LNCaP clone FGC (cell line): ENCODE data around the gene FNDC7.
"Not testable (repeated sequence)": the region's sequence is repeated elsewhere in the genome, so short reads cannot be mapped to it uniquely, and the experiment has no call there.

Experiments used
- DNase-seq: peaks from one replicate; pipeline ENCODE4 v3.0.0-alpha.2; 2011; ENCODE audit warnings: low read depth
- H3K4me3 ChIP-seq: 2 replicates; pipeline ENCODE4 v1.5.1; 2011; ENCODE audit warnings: mild to moderate bottlenecking, low read depth, low read length, control low read depth
- TF ChIP-seq, protein P1 (sequence below): IDR thresholded peaks from 2 replicates; pipeline ENCODE4 v1.5.1; 2012; ENCODE audit warnings: mild to moderate bottlenecking; ENCODE audit not compliant: control insufficient read depth, insufficient read depth; ENCODE audit errors: extremely low read depth

The FNDC7 gene

GRCh38 chr1:108699375-108700332 lies 13.1 kb upstream of the FNDC7 start:
- H3K4me3 ChIP-seq = no peak overlapping the region
- no peak for DNase-seq
- TF ChIP-seq, protein P1, sequence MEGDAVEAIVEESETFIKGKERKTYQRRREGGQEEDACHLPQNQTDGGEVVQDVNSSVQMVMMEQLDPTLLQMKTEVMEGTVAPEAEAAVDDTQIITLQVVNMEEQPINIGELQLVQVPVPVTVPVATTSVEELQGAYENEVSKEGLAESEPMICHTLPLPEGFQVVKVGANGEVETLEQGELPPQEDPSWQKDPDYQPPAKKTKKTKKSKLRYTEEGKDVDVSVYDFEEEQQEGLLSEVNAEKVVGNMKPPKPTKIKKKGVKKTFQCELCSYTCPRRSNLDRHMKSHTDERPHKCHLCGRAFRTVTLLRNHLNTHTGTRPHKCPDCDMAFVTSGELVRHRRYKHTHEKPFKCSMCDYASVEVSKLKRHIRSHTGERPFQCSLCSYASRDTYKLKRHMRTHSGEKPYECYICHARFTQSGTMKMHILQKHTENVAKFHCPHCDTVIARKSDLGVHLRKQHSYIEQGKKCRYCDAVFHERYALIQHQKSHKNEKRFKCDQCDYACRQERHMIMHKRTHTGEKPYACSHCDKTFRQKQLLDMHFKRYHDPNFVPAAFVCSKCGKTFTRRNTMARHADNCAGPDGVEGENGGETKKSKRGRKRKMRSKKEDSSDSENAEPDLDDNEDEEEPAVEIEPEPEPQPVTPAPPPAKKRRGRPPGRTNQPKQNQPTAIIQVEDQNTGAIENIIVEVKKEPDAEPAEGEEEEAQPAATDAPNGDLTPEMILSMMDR = no peak

DNA sequence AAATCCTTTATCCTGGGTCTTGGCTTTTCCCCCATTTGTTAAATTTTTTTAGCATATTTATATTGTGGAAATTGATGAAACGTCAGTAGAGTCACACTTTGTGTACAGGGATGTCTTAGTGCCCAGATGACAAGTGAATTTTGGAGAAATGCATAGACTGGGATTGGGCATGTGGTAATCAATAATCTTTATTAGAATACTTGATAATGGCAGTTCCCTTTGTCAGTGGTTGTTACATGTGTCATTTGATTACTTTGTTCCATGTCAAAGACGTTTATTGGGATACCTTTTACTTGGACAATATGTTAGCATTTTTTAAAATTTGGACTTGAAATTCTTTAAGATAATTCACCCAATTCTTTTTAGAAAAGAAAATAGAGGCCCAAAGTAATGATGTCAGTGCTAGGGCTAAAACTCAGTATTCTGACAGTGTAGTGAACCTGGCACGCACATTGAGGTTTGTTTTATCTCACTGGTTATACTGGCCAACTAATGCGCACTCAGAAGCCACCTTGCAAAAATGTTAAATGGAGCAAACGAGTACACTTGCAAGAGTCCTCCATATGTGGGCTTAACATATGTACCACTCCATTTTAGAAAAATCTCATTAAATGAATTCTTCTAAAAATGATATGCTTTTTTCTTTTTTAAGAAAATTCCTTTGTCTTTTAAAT lies 11.4 kb upstream of the FNDC7 start:
- no peak overlapping the region for H3K4me3 ChIP-seq
- TF ChIP-seq, protein P1 = no peak
- no peak for DNase-seq

DNA sequence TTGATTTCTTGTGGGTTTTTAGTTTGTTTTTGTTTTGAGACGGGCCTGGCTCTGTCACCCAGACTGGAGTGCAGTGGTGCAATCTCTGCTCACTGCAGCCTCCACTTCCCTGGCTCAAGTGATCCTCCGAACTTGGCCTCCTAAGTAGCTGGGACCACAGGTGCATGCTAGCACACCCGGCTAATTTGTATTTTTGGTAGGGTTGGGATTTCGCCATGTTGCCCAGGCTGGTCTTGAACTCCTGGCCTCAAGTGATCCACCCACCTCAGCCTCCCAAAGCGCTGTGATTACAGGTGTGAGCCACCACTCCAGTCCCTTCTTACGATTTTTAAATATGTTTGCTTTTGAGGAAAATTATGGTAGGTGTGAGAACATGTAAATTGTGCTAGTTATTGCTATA lies 10.6 kb upstream of the FNDC7 start:
- H3K4me3 ChIP-seq, DNase-seq: not testable (repeated sequence)

DNA sequence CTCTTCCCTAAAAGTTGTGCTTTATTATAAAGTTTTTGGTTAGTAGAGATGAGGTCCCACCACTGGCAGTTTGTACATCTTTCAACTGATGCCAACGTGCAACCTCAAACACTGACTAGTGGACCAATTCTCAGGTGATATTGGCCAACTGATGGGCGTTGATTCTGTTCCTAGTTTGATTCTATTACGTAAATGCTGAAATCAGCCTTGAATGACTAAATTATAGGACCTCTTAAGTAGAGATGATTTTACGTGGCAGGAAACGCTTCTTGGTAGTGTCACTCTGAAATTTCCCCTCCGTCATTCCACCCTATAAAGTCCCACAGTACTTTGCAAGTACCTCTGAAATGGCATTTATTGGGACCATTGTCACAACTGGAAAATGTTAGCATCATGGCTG lies 8.8 kb upstream of the FNDC7 start:
- no peak for DNase-seq
- TF ChIP-seq, protein P1 = no peak
- H3K4me3 ChIP-seq = no peak overlapping the region

GRCh38 chr1:108704496-108704895 lies 8.2 kb upstream of the FNDC7 start:
- no peak for DNase-seq

DNA sequence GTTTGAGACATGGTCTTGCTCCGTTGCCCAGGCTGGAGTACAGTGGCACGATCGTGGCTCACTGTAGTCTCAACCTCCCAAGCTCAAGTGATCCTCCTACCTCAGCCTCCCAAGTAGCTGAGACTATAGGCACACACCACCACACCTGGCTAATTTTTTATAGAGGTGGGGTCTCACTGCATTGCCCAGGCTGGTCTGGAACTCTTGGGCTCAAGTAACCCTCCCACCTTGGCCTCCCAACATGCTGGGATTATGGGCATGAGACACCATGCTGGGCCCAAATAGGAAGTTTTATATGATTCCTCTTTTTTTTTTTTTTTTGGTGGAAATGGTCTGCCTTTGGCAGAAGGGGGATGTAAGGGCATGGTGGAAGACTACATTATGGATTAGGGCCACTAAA lies 6.1 kb upstream of the FNDC7 start:
- no peak for DNase-seq
- TF ChIP-seq, protein P1 = no peak
- no peak overlapping the region for H3K4me3 ChIP-seq

More at GRCh38 chr1:108704496-108704895, 8.2 kb upstream of the FNDC7 start:
- TF ChIP-seq, protein P1 = no peak
- no peak overlapping the region for H3K4me3 ChIP-seq
